Umbilical cord (tissue), 2 donors: ENCODE results near the gene TAS2R13. TPM values are rescaled to one million over a fixed set of nuclear protein-coding genes. Genes with fewer than 3 reads are reported as not detected.

Experiments used
- DNase-seq: peaks from one replicate; pipeline ENCODE4 v3.0.0-alpha.2; 2015; ENCODE audit warnings: low spot score
- total RNA-seq: library from RNA; depleted of rRNA; stranded (reverse); fragments of >200 nt; gene quantifications from one replicate; pipeline ENCODE4 v1.2.3, GENCODE V29; 2014; ENCODE audit warnings: low replicate concordance; ENCODE audit not compliant: insufficient read depth

The TAS2R13 gene
- total RNA-seq, 1 donor from 2014 or later = 5.3 TPM

DNA sequence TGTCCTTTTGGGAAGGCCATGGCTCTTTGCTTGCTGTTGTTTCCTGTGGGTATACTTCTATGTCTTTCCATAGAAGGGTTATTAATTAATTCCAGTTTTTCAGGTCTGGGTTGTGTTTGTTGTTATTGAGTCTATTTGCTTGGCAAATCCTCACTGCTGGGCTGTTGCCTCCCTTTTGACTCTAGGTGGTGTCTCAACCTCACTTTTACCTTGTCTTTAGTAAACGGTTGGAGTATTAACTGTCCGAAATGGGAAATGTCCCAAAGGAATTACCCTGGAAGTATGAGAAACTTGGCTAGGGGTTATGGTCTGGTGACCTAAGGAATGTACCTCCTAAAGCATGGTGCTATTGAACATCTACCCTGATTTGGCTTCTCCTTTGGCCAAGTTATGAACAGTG, 42.0 kb downstream of the TAS2R13 start:
- no peak for DNase-seq

DNA sequence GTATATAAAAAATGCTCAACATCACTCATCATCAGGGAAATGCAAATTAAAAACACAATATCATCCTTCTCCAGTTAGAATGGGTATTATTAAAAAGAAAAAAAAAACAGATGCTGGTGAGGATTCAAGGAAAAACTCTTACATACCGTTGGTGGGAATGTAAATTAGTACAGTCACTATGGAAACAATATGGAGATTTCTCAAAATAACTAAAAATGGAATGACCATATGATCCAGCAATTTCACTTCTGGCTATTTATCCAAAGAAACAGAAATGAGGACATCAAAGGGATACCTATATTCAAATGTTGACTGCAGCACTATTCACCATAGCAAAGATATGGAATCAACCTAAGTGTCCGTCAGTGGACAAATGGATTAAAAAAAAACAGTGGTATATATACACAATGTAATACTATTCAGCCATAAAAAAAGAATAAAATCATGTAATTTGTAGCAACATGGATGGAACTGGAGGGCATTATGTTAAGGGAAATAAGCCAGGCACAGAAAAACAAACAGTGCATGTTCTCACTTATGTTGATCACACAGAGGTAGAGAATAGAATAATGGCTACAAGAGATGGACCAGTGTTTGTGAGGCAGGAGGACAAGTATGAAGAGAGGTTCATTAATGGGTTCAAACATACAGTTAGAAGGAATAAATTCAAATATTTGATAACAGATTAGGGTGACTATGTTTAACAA, 45.7 kb downstream of the TAS2R13 start:
- no peak for DNase-seq

DNA sequence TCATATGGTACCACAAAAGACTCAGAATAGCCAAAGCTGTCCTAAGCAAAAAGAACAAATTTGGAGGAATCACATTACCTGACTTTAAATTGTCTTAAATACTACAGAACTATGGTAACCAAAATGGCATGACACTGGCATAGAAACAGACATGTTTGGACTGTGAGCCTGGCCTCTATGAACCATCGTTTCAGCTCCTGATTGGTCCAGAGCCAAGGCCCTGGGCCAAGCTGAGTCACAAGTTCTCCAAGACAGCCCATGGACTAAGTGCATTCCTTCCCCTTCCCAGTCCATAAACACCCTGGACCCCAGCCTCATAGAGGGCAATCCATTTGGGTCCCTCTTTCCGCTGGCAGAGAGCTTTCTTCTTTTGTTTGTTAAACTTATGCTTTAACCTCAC, 48.0 kb downstream of the TAS2R13 start:
- DNase-seq = no peak

Other genes starting within 250 kb of the TAS2R13 start
- gene STYK1, start 235.5 kb downstream of the TAS2R13 start, total RNA-seq = 2.4 TPM
- 121 TPM for gene YBX3, start 186.2 kb downstream of the TAS2R13 start, total RNA-seq
- gene TAS2R7, start 106.9 kb downstream of the TAS2R13 start, total RNA-seq = 2.9 TPM
- 1.7 TPM for gene TAS2R8, start 102.3 kb downstream of the TAS2R13 start, total RNA-seq
- 1.7 TPM for gene TAS2R9, start 99.4 kb downstream of the TAS2R13 start, total RNA-seq
- gene TAS2R10, start 83.2 kb downstream of the TAS2R13 start, total RNA-seq = 2.6 TPM
- gene PRR4, start 60.1 kb downstream of the TAS2R13 start, total RNA-seq = 3.9 TPM
- 9.6 TPM for gene PRH1, start 25.3 kb downstream of the TAS2R13 start, total RNA-seq
- 1.4 TPM for gene PRH2, start 19.7 kb upstream of the TAS2R13 start, total RNA-seq
- gene TAS2R14, start 29.7 kb upstream of the TAS2R13 start, total RNA-seq = 21.4 TPM
- gene TAS2R50, start 77.3 kb upstream of the TAS2R13 start, total RNA-seq = 5.8 TPM
- gene TAS2R20, start 88.7 kb upstream of the TAS2R13 start, total RNA-seq = 8.2 TPM
- 21.9 TPM for gene TAS2R19, start 113.1 kb upstream of the TAS2R13 start, total RNA-seq
- gene TAS2R31, start 121.8 kb upstream of the TAS2R13 start, total RNA-seq = 32.5 TPM
- gene TAS2R46, start 152.7 kb upstream of the TAS2R13 start, total RNA-seq = 17.3 TPM
- gene TAS2R43, start 182.8 kb upstream of the TAS2R13 start, total RNA-seq = 1.4 TPM
- 22.4 TPM for gene TAS2R30, start 225.1 kb upstream of the TAS2R13 start, total RNA-seq